K562 (cell line): ENCODE results near the gene PLCD4. TPM values are rescaled to one million over a fixed set of nuclear protein-coding genes. Genes with fewer than 3 reads are reported as not detected.

Experiments
- CAMTA2 ChIP-seq: fragments of 250-450 bp; sonication (Bioruptor Pico); conservative IDR thresholded peaks from 2 replicates; pipeline ENCODE4 v1.5.1; 2022
- E2F4 ChIP-seq: sonication (generic); formaldehyde crosslinking; IDR thresholded peaks from 2 replicates; pipeline ENCODE4 v1.8.0; 2022; ENCODE audit warnings: mild to moderate bottlenecking, low read depth, missing genetic modification reagents
- FOXA1 ChIP-seq: fragments of 450-650 bp; IDR thresholded peaks from 2 replicates; pipeline ENCODE4 v1.6.1; 2016; ENCODE audit warnings: mild to moderate bottlenecking, borderline replicate concordance
- MAX ChIP-seq: sonication (generic); formaldehyde crosslinking; IDR thresholded peaks from 2 replicates; pipeline ENCODE4 v1.9.0; 2022; ENCODE audit warnings: mild to moderate bottlenecking, missing genetic modification reagents
- MTA2 ChIP-seq: fragments of 450-650 bp; IDR thresholded peaks from 2 replicates; pipeline ENCODE4 v1.6.1; 2016; ENCODE audit warnings: low read depth
- NCOR1 ChIP-seq: fragments of 450-650 bp; IDR thresholded peaks from 2 replicates; pipeline ENCODE4 v1.6.1; 2016; ENCODE audit warnings: mild to moderate bottlenecking, moderate library complexity
- NR2C2 ChIP-seq, 2 experiments: fragments of 200-800 bp in 1 of 2; sonication (Bioruptor generic) in 1 of 2; sonication (generic) in 1 of 2; formaldehyde crosslinking in 1 of 2; IDR thresholded peaks; 2 replicates each; pipeline versions ENCODE4 v1.6.1 to v1.8.0; 2016 to 2022; ENCODE audit warnings: mild to moderate bottlenecking in 1 of 2, missing compliant biosample characterization in 1 of 2, missing genetic modification characterization in 1 of 2, missing genetic modification reagents in 1 of 2
- PML ChIP-seq: IDR thresholded peaks from 2 replicates; pipeline ENCODE4 v1.6.1; 2012; ENCODE audit warnings: low read length, inconsistent platforms
- STAG1 ChIP-seq: sonication (generic); formaldehyde crosslinking; IDR thresholded peaks from 2 replicates; pipeline ENCODE4 v1.5.0; 2020; ENCODE audit warnings: missing genetic modification reagents, borderline replicate concordance
- THRAP3 ChIP-seq: fragments of 450-650 bp; IDR thresholded peaks from 2 replicates; pipeline ENCODE4 v1.6.1; 2016; ENCODE audit warnings: mild to moderate bottlenecking, inconsistent platforms, borderline replicate concordance
- ZNF134 ChIP-seq: fragments of 250-450 bp; sonication (Bioruptor Pico); conservative IDR thresholded peaks from 2 replicates; pipeline ENCODE4 v1.4.0; 2020
- ZNF143 ChIP-seq: sonication (generic); formaldehyde crosslinking; IDR thresholded peaks from 2 replicates; pipeline ENCODE4 v1.9.0; 2022; ENCODE audit warnings: mild to moderate bottlenecking, missing genetic modification reagents
- ZNF197 ChIP-seq: fragments of 200-800 bp; sonication (Bioruptor generic); IDR thresholded peaks from 2 replicates; pipeline ENCODE4 v1.6.1; 2016; ENCODE audit warnings: low read depth, missing genetic modification characterization, missing compliant biosample characterization
- ZNF518B ChIP-seq: fragments of 250-450 bp; sonication (Bioruptor Pico); IDR thresholded peaks from 2 replicates; pipeline ENCODE4 v1.5.0; 2021; ENCODE audit warnings: mild to moderate bottlenecking, moderate library complexity
- polyA plus RNA-seq, 8 experiments: library from polyadenylated mRNA; depleted of rRNA in 4 of 8; stranded (reverse) in 5 of 8; unstranded in 3 of 8; fragments of >200 nt; fragmentation: Nextera tagmentation in 2 of 8; fragmentation: Illumina TruSeq in 1 of 8; extraction: Ambion mirVana in 2 of 8; extraction: Trizol in 1 of 8; gene quantifications; 2 replicates each; pipeline versions ENCODE4 v1.2.1 to v1.2.3, GENCODE V29; 2011 to 2014; ENCODE audit warnings: inconsistent platforms in 1 of 8, missing spikeins in 1 of 8
- total RNA-seq, 7 experiments: library from RNA; depleted of rRNA in 6 of 7; stranded (reverse); fragments of >200 nt in 6 of 7; fragmentation: Illumina TruSeq in 2 of 7; extraction: Trizol in 2 of 7; gene quantifications; 2 replicates each; pipeline versions ENCODE4 v1.2.1 to v1.2.3, GENCODE V29; 2011 to 2021; ENCODE audit warnings: low replicate concordance in 1 of 7
- TF ChIP-seq, protein P1 (sequence below): sonication (generic); formaldehyde crosslinking; IDR thresholded peaks from 2 replicates; pipeline ENCODE4 v1.9.0; 2022; ENCODE audit warnings: mild to moderate bottlenecking, missing genetic modification reagents
- TF ChIP-seq, protein P2 (sequence below), 3 experiments: IDR thresholded peaks in 2 of 3; conservative IDR thresholded peaks in 1 of 3; 2 replicates each; pipeline ENCODE4 v1.5.1; 2011 to 2012; ENCODE audit warnings: low read length in 3 of 3, mild to moderate bottlenecking in 3 of 3, control low read depth in 2 of 3, improper control_type of control experiment in 1 of 3, inconsistent platforms in 1 of 3, low read depth in 1 of 3, mixed read lengths in 1 of 3, moderate library complexity in 1 of 3; ENCODE audit not compliant: insufficient read depth in 2 of 3
- TF ChIP-seq, protein P3 (sequence below): sonication (generic); formaldehyde crosslinking; IDR thresholded peaks from 2 replicates; pipeline ENCODE4 v1.8.0; 2022; ENCODE audit warnings: mild to moderate bottlenecking, missing genetic modification reagents, borderline replicate concordance

PLCD4 gene
- total and polyA plus RNA-seq, 9 of the 15 experiments (the other 6 are each of a cell fraction or from before 2014, with no cell fraction given), result 0.13 to 0.38 TPM; not detected in 7

- TF ChIP-seq, protein P1, sequence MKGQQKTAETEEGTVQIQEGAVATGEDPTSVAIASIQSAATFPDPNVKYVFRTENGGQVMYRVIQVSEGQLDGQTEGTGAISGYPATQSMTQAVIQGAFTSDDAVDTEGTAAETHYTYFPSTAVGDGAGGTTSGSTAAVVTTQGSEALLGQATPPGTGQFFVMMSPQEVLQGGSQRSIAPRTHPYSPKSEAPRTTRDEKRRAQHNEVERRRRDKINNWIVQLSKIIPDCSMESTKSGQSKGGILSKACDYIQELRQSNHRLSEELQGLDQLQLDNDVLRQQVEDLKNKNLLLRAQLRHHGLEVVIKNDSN (CRISPR knock-in tag), result no peak
- no peak for TF ChIP-seq STAG1 (CRISPR knock-in tag)
- no peak for TF ChIP-seq ZNF197
- no peak for TF ChIP-seq MTA2
- TF ChIP-seq MAX, result no peak
- no peak for TF ChIP-seq ZNF143 (CRISPR knock-in tag)
- TF ChIP-seq THRAP3, result no peak
- TF ChIP-seq E2F4 (CRISPR knock-in tag), result no peak
- no peak for TF ChIP-seq NR2C2 (CRISPR knock-in tag; IDR thresholded peaks at IDR 0.05)
- peak; percentile 60 for TF ChIP-seq NR2C2 (tag; IDR thresholded peaks at IDR 0.05)
- TF ChIP-seq PML, result peak; percentile 25; the same call in 1 of the 2 replicates
- TF ChIP-seq NCOR1, result no peak
- TF ChIP-seq, protein P2, sequence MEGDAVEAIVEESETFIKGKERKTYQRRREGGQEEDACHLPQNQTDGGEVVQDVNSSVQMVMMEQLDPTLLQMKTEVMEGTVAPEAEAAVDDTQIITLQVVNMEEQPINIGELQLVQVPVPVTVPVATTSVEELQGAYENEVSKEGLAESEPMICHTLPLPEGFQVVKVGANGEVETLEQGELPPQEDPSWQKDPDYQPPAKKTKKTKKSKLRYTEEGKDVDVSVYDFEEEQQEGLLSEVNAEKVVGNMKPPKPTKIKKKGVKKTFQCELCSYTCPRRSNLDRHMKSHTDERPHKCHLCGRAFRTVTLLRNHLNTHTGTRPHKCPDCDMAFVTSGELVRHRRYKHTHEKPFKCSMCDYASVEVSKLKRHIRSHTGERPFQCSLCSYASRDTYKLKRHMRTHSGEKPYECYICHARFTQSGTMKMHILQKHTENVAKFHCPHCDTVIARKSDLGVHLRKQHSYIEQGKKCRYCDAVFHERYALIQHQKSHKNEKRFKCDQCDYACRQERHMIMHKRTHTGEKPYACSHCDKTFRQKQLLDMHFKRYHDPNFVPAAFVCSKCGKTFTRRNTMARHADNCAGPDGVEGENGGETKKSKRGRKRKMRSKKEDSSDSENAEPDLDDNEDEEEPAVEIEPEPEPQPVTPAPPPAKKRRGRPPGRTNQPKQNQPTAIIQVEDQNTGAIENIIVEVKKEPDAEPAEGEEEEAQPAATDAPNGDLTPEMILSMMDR (IDR thresholded peaks at IDR 0.05 in 2 of 3, conservative IDR thresholded peaks at IDR 0.05 in 1 of 3; ENCODE audit: insufficient read depth in 2 of 3, low read depth in 1 of 3, low read length in 3 of 3), result no peak
- TF ChIP-seq ZNF134, result no peak
- no peak for TF ChIP-seq ZNF518B (CRISPR knock-in tag)
- TF ChIP-seq FOXA1, result no peak
- TF ChIP-seq, protein P3, sequence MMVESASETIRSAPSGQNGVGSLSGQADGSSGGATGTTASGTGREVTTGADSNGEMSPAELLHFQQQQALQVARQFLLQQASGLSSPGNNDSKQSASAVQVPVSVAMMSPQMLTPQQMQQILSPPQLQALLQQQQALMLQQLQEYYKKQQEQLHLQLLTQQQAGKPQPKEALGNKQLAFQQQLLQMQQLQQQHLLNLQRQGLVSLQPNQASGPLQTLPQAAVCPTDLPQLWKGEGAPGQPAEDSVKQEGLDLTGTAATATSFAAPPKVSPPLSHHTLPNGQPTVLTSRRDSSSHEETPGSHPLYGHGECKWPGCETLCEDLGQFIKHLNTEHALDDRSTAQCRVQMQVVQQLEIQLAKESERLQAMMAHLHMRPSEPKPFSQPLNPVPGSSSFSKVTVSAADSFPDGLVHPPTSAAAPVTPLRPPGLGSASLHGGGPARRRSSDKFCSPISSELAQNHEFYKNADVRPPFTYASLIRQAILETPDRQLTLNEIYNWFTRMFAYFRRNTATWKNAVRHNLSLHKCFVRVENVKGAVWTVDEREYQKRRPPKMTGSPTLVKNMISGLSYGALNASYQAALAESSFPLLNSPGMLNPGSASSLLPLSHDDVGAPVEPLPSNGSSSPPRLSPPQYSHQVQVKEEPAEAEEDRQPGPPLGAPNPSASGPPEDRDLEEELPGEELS, result no peak
- TF ChIP-seq CAMTA2 (CRISPR knock-in tag), result no peak
Observed at GRCh38 chr2:218671654-218672566, 64.2 kb downstream of the PLCD4 start, which contains the start of the genes RNF25 and STK36 (continued).
